Endometrial microvascular endothelial cells (primary cell): ENCODE data around the gene GOLGA3. TPM values are rescaled to one million over a fixed set of nuclear protein-coding genes. Genes with fewer than 3 reads are reported as not detected.
"Not testable (repeated sequence)": the region's sequence is repeated elsewhere in the genome, so short reads cannot be mapped to it uniquely, and the experiment has no call there.

Experiments used
- in situ Hi-C: cut with HindIII; loops from 2 replicates; pipeline ENCODE4 v1.10.0; 2017; ENCODE audit warnings: low sequenced_read_pairs, low pct_unique_long_range_greater_than_20kb; ENCODE audit errors: inconsistent ontology term
- total RNA-seq: library from RNA; depleted of rRNA; stranded (reverse); fragments of >200 nt; gene quantifications from one replicate; pipeline ENCODE4 v1.2.3, GENCODE V29; 2015; ENCODE audit errors: inconsistent ontology term

The GOLGA3 gene
- total RNA-seq, 1 donor from 2014 or later = 46.2 TPM

DNA sequence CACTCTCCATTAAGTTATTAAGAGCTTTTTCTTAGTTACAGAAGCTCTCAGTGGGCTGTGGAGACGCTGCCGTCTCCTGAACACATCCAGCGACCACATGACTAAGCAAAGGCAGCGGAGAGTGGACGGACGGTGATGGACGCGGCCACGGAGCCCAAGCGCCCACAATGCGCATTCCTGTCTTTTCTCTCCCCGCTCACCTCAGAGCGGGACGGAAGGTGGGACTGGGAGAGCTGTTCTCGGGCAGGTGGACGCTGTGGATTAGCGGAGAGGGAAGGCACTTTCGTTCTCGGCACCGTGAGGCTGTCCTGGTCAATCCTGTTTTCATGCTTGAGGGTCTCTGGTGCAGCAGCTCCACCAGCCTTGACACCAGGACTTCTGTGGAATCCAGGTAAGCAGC lies 64.4 kb downstream of the GOLGA3 start:
- in situ Hi-C loops = no loop called here

DNA sequence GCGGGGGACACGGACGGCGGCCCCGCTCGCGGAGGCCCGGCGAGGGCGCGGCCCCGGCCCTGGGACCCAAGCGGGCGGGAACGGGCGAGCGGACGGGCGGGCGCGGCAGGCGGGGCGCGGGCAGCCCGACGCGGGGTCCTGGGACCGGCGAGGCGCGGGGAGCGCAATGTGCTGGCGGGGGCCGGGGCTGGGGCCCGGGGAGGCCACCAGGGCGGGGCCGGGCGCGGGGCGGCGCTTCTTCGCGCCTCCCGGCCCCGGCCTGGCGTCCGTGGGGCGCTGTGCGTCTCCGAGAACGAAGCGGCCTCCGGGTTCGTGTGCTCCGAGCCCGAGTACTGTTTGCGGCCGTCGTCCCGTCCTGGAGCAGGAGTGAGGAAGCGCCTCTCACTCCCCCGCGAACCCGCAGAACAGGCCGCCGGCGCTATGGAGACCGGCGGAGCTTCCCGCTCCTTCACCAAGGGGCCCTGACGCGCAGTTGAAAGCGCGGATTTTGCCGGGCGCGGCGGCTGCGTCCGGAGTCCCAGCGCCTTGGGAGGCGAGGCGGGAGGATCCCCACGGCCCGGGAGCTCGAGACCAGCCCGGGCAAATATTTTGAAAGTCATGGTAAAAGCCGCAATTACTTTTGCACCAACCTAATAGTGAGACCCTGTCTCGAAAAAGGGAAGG lies 66.6 kb downstream of the GOLGA3 start:
- in situ Hi-C loops = no loop called here

DNA sequence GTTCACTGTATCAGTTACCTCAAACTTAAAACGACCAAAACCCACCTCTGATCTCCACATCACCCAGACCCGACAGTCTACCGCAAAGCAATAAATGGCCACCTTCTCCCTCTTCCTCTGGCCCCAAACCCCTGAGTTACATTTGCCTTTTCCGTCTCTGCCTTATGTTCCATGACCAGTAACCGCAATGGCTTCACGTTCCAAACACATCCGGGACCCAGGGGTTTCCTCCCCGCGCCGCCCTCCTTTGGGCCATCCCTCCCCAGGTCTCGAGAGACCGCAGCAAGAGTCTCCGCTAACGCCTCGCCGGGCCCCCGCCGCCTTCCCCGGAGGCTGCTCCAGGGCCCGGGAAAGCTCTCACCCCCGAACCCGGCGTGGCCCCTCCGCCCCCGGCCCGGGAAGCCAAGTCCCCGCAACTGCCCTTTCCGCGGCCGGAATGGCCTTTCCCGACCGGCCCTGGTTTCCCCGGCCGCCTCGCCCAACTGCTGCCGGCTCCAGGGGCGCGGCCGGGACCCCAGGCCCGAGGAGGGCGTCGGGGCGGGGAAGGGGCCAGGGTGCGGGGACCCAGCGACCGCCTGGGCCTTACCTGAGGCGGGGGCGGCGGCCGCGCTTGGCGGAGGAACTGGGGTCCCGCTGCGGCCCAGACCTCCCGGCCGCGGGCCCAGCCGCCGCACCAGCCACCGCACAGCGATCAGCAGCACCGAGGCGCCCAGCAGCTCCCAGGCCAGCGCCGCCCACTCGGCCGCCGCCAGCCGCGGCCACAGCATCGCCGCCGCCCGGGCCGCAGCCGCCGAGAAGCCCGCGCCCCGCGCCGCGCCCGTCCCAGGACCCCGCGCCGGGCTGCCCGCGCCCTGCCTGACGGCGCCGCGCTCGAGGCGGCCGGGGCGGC lies 67.4 kb downstream of the GOLGA3 start, which contains the start of gene ANKLE2:
TSS of gene ANKLE2 (minus strand) at position 801 of the 889 bp plus-strand sequence. CDS start at position 767, 34 bp downstream.
- in situ Hi-C loops = no loop called here

DNA sequence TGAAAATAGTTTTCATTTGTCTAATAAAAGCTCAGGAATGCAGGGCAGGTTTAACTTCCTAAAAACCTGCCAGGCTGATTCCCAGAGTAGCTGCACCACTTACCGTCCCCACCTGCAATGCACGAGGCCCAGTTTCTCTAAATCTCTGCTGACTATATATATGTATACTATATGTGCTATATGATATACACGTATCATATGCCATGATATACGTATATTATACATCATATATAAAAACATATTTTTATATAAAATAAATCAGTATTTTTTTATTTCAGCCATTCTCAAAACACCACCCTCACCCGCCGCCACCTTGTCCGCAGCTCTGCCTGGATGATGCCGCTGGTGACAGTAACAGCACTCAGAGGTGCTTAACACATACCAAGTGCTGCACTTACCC lies 69.3 kb downstream of the GOLGA3 start:
- in situ Hi-C loops = no loop called here

DNA sequence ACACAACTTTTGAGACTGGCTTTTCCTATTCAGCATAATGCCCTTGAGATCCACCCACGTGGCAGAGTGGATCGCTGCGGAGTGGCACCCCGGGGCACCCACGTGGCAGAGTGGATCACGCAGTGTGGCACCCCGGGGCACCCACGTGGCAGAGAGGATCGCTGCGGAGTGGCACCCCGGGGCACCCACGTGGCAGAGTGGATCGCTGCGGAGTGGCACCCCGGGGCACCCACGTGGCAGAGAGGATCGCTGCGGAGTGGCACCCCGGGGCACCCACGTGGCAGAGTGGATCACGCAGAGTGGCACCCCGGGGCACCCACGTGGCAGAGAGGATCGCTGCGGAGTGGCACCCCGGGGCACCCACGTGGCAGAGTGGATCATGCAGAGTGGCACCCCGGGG lies 69.8 kb downstream of the GOLGA3 start:
- in situ Hi-C loops = not testable (repeated sequence)

DNA sequence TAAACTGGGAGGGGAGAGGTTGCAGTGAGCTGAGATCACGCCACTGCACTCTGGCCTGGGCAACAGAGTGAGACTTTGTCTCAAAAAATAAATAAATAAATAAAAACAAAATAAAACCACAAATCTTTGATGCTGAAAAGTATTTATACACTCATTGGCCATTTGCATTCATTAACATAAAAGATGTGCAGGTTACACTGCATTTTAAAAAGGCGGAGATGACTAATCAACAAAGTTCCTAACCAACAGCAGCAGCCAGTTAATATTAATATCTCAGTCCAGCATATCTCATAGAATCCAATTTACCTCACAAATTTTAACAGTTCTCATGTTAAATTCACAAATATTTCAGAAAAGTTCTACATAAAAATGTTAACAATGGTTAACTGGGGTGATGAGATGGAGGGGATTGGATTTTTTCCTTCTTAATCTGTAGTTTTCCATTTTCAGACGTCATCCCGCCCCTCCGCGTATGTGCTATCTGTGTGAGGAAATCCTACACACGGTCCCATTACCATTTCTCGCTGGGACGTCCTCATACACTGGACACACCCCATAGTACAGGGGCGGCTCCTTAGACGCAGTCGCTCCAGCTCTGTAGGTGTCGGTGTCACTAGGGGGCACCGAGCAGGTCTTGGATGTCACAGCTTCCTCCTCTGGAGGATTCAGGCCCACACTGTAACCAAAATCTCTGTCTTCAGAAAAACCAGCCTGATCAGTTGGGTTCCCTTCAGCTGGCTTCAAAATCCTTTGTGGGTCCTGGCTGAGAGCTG lies 74.3 kb downstream of the GOLGA3 start:
- in situ Hi-C loops = no loop called here

DNA sequence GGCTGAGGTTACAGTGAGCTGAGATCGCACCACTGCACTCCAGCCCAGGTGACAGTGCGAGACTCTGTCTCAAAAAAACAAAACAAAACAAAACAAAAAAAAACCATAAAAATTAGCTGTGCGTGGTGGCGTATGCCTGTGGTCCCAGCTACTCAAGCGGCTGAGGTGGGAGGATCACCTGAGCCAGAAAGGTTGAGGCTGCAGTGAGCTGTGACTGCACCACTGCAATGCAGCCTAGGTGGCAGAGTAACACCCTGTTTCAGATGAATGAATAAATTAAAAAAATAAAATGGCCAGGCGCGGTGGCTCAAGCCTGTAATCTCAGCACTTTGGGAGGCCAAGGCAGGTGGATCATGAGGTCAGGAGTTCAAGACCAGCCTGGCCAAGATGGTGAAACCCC lies 75.0 kb downstream of the GOLGA3 start:
- in situ Hi-C loops = not testable (repeated sequence)

DNA sequence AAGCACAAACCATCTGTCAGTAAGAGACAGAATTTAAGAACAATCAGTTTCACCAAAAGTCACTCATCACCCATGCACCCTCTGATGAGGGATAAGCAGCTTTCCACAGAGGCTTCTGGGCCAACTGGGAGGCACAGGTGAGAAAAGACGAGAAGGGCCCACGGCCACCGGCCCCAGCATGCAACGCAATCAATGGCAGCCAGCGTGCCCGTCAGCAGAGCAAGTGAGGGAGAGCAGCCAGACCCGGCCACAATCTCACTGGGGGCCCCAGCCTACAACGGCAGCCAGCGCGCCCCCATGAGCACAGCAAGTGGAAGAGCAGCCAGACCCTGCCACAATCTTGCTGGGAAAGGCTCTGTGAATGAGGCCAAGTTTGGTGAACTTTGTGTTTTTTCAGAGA lies 80.3 kb downstream of the GOLGA3 start:
- in situ Hi-C loops = no loop called here

DNA sequence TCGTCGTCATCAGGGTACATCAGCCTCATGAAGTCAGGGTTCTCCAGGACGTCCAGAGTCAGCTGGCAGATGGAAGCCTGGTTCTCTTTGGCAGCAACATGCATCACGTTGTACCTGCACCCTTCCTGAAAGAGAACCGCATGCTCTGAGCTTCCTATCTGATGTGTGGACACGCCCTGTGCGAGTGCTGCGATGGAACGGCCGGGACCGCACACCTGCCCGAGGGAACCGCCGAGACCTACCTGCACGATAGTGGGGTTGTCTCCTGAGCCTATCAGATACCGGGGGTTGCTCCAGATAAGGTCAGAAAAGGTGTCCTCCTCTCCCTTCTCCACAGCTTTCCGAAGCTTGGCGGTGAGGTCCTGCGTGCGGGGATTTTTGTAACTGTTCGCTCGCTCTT lies 80.8 kb downstream of the GOLGA3 start:
- in situ Hi-C loops = no loop called here

DNA sequence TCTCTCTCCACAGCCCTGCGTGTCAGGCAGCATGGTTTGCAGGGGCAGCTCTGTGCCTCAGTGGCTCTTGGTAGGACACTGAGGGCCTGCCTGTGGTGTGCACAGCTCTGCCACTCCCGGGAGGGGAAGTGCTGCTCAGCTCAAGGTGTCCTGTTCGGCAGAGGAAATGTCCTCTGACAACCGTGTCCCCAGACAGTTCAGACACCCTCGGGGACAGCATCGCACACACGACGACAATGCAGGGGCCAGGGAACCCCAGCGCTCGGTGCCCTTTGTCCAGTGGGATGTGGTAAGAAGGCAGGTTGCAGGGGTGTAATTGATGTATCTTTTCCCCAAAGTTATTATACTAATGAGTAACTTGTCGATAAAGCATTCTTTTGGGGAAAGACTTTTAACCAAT lies 81.3 kb downstream of the GOLGA3 start:
- in situ Hi-C loops = no loop called here

DNA sequence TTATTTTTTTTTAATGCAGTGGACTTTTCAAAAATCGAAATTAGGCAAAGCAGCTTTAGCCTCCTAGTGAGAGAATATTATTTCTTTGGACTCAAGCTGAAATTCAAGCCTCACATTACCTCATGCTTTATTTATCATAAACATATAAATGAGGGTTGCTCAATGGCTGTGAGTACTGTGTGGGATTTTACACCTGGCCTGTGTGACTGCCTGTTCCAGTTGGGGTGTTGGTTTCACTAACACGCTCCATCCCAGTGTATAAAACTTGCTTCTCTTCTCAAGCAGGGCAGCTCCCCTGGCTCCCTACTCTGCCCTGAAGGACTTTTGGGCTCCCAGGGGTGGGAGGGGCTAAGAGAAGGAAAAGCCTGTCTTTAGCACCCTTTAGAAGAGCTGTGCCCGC lies 82.1 kb downstream of the GOLGA3 start:
- in situ Hi-C loops = no loop called here

DNA sequence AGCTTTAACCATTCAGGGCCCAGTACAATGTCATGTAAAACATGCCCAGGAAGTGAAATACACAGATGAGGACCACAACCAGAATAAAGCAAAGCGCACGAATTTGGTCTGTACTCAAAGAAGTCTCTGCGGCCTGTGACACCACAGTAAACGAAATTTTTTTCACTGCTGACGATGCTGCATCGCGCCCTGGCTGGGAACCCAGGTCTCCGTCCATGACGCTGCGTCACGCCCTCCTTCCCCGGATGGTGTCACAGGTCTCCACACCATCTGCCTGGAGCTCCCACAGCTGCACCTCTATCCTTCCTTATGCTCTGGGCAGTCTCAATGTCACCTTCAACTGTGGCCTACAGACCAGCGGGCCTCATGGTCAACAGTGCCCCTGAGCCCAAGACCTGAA lies 84.8 kb downstream of the GOLGA3 start:
- in situ Hi-C loops = no loop called here

DNA sequence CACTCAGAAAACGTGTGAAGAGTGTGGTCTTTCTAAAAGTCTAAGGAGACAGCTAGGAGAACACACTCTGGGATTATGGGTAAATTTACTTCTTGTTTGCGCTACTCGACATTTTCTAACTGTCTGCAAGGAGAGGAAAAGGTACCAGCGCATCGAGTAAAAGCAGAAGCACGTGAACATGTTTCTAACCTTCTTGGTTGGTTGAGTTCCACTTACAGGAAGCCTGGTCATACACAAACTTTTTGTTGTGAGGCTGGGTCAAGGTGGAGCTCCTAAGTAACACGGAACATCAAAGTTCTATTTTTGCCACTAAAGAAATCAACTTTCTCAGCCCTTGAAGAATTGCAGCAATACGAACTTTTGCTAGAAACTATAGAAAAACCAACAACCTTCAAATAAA lies 87.0 kb downstream of the GOLGA3 start:
- in situ Hi-C loops = no loop called here

DNA sequence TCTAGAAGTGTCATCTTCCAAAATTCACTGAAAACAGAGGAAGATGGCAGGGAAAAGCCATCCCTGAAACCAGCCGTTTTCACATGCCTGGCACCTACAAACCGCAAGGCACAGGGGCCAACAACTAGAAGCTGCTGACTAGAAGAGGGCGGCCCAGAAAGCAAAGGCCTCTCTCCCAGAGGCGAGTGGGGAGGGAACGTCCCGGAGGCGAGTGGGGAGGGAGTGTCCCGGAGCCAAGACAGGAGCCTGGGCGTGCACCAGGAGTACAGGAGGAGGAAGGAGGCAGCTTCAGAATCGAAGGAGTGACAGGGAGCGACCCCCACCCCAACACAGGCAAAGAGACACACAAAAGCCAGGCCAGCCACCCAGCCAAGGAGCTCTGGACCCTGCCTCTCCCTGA lies 88.0 kb downstream of the GOLGA3 start:
- in situ Hi-C loops = no loop called here

DNA sequence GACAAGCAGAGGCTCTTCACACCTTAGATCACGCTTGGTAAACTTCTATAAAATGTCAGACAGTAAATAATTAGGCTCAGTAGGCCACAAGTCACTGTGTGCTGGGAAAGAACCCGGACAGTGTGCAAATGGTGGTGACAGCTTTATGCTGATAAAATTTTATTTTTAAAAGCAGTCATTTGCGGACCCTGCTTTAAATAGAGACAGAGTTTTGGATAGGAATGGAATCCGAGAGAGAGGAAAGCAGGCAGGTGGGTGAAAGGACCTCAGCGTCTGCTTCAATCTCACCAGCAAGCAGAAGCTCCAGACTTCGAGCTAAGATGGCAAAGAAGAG lies 88.4 kb downstream of the GOLGA3 start:
- in situ Hi-C loops = no loop called here

DNA sequence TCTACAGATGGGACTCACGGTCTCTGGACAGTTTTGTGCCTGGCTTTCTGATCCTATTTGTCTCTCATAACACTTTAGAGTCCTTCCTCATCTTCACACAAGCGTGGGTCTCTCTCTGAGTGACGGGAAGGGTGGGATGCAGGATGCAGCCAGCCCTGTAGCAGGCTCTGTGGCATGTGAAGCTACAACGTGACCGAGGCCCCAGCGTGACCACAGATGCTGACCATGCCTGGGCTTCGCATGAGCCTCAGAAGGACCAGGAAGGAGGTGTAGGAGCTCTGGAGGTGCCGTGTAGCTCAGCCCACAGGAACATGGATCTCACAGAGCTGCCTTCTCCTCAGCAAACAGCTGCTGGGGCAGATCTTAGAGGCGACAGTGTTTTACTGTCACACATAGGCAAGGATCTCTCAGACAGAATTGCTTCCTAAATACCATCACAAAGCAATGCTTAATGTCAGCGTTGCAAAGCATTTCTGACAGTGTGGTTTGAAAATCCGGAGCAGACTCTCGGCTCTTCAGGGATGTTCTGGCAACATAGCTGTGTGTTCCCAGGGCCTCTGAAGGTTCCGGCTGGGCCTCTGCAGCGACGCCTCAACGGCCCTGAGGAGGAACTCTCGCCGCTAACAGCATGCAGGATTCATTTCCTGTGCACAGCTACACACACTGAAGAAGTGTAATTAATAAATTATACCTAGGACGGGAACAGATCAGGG lies 88.9 kb downstream of the GOLGA3 start:
- in situ Hi-C loops = no loop called here

DNA sequence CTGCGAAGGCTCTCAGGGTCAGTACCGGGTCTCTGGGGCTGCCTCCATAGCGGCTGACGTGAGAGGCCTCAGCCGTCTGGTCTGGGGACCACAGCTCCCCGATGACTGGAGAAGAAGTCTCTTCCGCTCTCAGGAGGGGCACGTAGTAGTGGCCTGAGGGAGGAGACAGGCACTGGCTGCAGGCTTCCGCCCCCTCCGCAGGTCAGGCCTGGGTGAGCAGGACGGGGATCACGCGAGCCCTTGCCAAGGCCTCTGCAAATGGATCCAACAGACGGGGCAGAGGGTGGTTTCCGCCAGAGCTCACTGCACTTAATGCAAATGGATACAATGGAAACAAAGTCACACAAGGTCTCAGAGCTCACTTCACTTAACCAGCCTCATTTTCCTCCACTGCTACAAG lies 91.8 kb downstream of the GOLGA3 start:
- in situ Hi-C loops = no loop called here

DNA sequence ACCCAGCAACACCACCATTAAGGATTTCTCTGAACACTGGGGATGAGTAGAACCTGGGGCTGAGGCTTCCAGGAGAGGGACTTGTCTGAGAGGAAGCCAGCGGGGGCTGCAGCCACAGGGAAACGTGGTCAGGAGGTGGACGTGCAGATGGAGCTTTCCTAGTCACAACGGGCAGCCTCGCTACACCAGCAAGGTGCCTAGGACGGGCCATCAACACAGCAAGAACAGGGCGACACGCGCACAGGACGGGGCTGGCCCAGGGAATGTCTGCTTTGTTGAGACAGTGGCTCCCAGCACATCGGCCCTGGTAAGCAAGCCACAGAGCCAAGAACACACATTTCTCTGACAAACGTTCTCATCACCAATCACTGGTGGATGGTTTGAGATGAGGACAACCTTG lies 92.3 kb downstream of the GOLGA3 start:
- in situ Hi-C loops = no loop called here

DNA sequence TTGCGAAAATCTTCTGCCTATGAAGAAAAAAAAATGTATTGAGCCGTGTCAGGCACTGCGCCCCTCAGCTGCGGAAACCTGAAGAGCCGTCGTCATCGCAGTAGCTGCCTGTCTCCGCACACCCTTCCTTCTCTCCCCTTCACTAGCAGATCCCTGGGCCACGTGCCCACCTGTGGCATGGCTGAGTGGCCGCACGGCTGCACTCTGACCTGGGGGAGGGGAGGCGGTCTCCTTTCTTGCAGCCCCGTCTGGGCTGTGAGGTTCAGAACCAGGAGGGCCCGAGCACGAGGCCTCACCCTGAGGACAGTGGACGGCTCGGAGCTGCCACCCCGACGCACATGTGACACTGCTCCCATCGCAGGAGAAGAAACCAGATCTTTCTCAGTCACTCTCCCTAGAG lies 93.2 kb downstream of the GOLGA3 start:
- in situ Hi-C loops = no loop called here
